CD8-positive, alpha-beta memory T cell (primary cell): ENCODE measurements around the gene COPS6. TPM values are rescaled to one million over a fixed set of nuclear protein-coding genes. Genes with fewer than 3 reads are reported as not detected.

Source experiments
- CTCF ChIA-PET: fragments of 350-600 bp; sonication (Branson Sonifier 250); formaldehyde crosslinking; loops from one replicate; lab custom pipeline; 2021; ENCODE audit warnings: antibody characterized with exemption; lab: Charles Lee
- POLR2A ChIA-PET: fragments of 350-600 bp; sonication (Branson Sonifier 250); formaldehyde crosslinking; loops from one replicate; lab custom pipeline; 2021; ENCODE audit warnings: antibody characterized with exemption; lab: Charles Lee
- DNase-seq, 5 donors: peaks; one replicate each; pipeline versions ENCODE4 v3.0.0 to v3.0.0-alpha.2; 2020 to 2022; ENCODE audit warnings: mixed read lengths in 1 of 5
- H3K27ac ChIP-seq: one replicate; pipeline ENCODE4 v1.7.0; 2013; ENCODE audit warnings: low read depth, mild to moderate bottlenecking, low read length, moderate library complexity
- H3K27me3 ChIP-seq: 2 replicates; pipeline ENCODE4 v1.7.0; 2013; ENCODE audit warnings: low read length, mild to moderate bottlenecking; ENCODE audit not compliant: insufficient read depth, poor library complexity, severe bottlenecking
- H3K36me3 ChIP-seq: 2 replicates; pipeline ENCODE4 v1.7.0; 2013; ENCODE audit warnings: mild to moderate bottlenecking, low read length, moderate library complexity; ENCODE audit not compliant: insufficient read depth
- H3K4me1 ChIP-seq: 2 replicates; pipeline ENCODE4 v1.7.0; 2013; ENCODE audit warnings: mild to moderate bottlenecking, low read length, moderate library complexity; ENCODE audit not compliant: insufficient read depth
- H3K4me3 ChIP-seq: 2 replicates; pipeline ENCODE4 v1.7.0; 2013; ENCODE audit warnings: mild to moderate bottlenecking, low read length
- H3K9me3 ChIP-seq: 2 replicates; pipeline ENCODE4 v1.7.0; 2013; ENCODE audit warnings: mild to moderate bottlenecking, low read length
- H3K27ac Mint-ChIP-seq, 8 donors: one replicate each; pipeline ENCODE4 v1.8.0; 2020 to 2021; ENCODE audit warnings: mixed read lengths in 8 of 8, mild to moderate bottlenecking in 6 of 8, inconsistent platforms in 3 of 8, moderate library complexity in 3 of 8
- H3K27me3 Mint-ChIP-seq, 2 donors: one replicate each; pipeline ENCODE4 v1.8.0; 2020 to 2021; ENCODE audit warnings: mixed read lengths in 2 of 2, mild to moderate bottlenecking in 1 of 2, moderate library complexity in 1 of 2
- H3K36me3 Mint-ChIP-seq, 3 donors: one replicate each; pipeline ENCODE4 v1.8.0; 2020 to 2021; ENCODE audit warnings: mixed read lengths in 3 of 3, inconsistent platforms in 1 of 3, mild to moderate bottlenecking in 1 of 3
- H3K4me1 Mint-ChIP-seq, 3 donors: one replicate each; pipeline ENCODE4 v1.8.0; 2020 to 2021; ENCODE audit warnings: mixed read lengths in 3 of 3, inconsistent platforms in 1 of 3, mild to moderate bottlenecking in 1 of 3
- H3K4me3 Mint-ChIP-seq, 7 donors: one replicate each; pipeline ENCODE4 v1.8.0; 2020 to 2021; ENCODE audit warnings: mixed read lengths in 7 of 7, mild to moderate bottlenecking in 6 of 7, moderate library complexity in 4 of 7, inconsistent platforms in 2 of 7
- H3K9me3 Mint-ChIP-seq, 5 donors: one replicate each; pipeline ENCODE4 v1.8.0; 2020 to 2022; ENCODE audit warnings: mixed read lengths in 5 of 5, mild to moderate bottlenecking in 3 of 5, moderate library complexity in 2 of 5, inconsistent platforms in 1 of 5
- polyA plus RNA-seq: library from polyadenylated mRNA; unstranded; fragments of 300-500 nt; fragmentation: Illumina TruSeq; gene quantifications from one replicate; pipeline ENCODE4 v1.2.3, GENCODE V29; 2021
- total RNA-seq, 2 experiments: library from RNA; stranded (reverse); gene quantifications; one replicate each; pipeline ENCODE4 v1.2.3, GENCODE V29; 2021

COPS6 gene
- total and polyA plus RNA-seq, 3 experiments from 2014 or later, result 110 to 144 (median 111) TPM

- Mint-ChIP-seq H3K9me3 (no peaks in the 10 kb centered on the region), H3K27ac (peak overlapping the region in 2 of 8 donors; percentile 24 to 41), H3K27me3 (no peaks in the 10 kb centered on the region), H3K36me3 (peaks cover 0 to 75% (median 6%) of the 10 kb centered on the region in 3 donors), H3K4me1 (peaks cover 8 to 10% (median 10%) of the 10 kb centered on the region in 3 donors), H3K4me3 (no peak overlapping the region)
- Histone ChIP-seq H3K36me3 (peaks cover 28% of the 10 kb centered on the region), H3K4me1 (peaks cover 7% of the 10 kb centered on the region), H3K9me3 (no peaks in the 10 kb centered on the region), H3K27ac (no peak overlapping the region), H3K4me3 (no peak overlapping the region), H3K27me3 (no peaks in the 10 kb centered on the region)
- ChIA-PET CTCF (interaction anchor here (1.7 kb wide), 1 partner anchor 24 kb away, joined by 5 read pairs; no protein-coding TSS in a partner anchor), POLR2A (no interaction called here)
- no peak for DNase-seq
Observed at GRCh38 chr7:100106633-100107032, 17.9 kb downstream of the COPS6 start.

GRCh38 chr7:100107125-100107737 lies 18.5 kb downstream of the COPS6 start:
- Mint-ChIP-seq H3K27me3 (no peaks in the 10 kb centered on the region), H3K27ac (peak overlapping the region in 1 of 8 donors; percentile 24), H3K4me1 (peaks cover 8 to 10% (median 10%) of the 10 kb centered on the region in 3 donors), H3K36me3 (peaks cover 0 to 81% (median 6%) of the 10 kb centered on the region in 3 donors), H3K9me3 (no peaks in the 10 kb centered on the region), H3K4me3 (no peak overlapping the region)
- H3K4me3 ChIP-seq, result no peak overlapping the region
- no peaks in the 10 kb centered on the region for H3K27me3 ChIP-seq
- no peak for DNase-seq
- ChIA-PET CTCF (interaction anchor here (1.7 kb wide), 1 partner anchor 24 kb away, joined by 5 read pairs; no protein-coding TSS in a partner anchor), POLR2A (no interaction called here)
- H3K36me3 ChIP-seq, result peaks cover 31% of the 10 kb centered on the region
- H3K4me1 ChIP-seq, result peaks cover 4% of the 10 kb centered on the region
- H3K9me3 ChIP-seq, result no peaks in the 10 kb centered on the region
- H3K27ac ChIP-seq, result no peak overlapping the region

GRCh38 chr7:100107890-100108289 lies 19.1 kb downstream of the COPS6 start:
- no peak overlapping the region for H3K4me3 Mint-ChIP-seq
- POLR2A ChIA-PET, result no interaction called here
- no peaks in the 10 kb centered on the region for H3K9me3 Mint-ChIP-seq
- H3K27me3 ChIP-seq, result no peaks in the 10 kb centered on the region
- H3K36me3 Mint-ChIP-seq, result peaks cover 0 to 86% (median 7%) of the 10 kb centered on the region in 3 donors
- no peaks in the 10 kb centered on the region for H3K9me3 ChIP-seq
- peak overlapping the region in 2 of 8 donors; percentile 54 to 60 for H3K27ac Mint-ChIP-seq
- no peaks in the 10 kb centered on the region for H3K4me1 ChIP-seq
- H3K4me1 Mint-ChIP-seq, result peaks cover 3 to 4% (median 4%) of the 10 kb centered on the region in 3 donors
- H3K27ac ChIP-seq, result no peak overlapping the region
- CTCF ChIA-PET, result no interaction called here
- H3K27me3 Mint-ChIP-seq, result no peaks in the 10 kb centered on the region
- peaks cover 31% of the 10 kb centered on the region for H3K36me3 ChIP-seq
- H3K4me3 ChIP-seq, result no peak overlapping the region
- DNase-seq, result no peak

- H3K36me3 ChIP-seq, result peaks cover 31% of the 10 kb centered on the region
- no peak overlapping the region for H3K4me3 Mint-ChIP-seq
- H3K4me3 ChIP-seq, result no peak overlapping the region
- no peaks in the 10 kb centered on the region for H3K4me1 ChIP-seq
- H3K9me3 Mint-ChIP-seq, result no peaks in the 10 kb centered on the region
- no peaks in the 10 kb centered on the region for H3K4me1 Mint-ChIP-seq
- ChIA-PET CTCF (no interaction called here), POLR2A (interaction anchor here (0.6 kb wide), 1 partner anchor 780 kb away, joined by 5 read pairs; no protein-coding TSS in a partner anchor)
- H3K27ac Mint-ChIP-seq, result peak overlapping the region in 1 of 8 donors; percentile 65
- H3K27me3 Mint-ChIP-seq, result no peaks in the 10 kb centered on the region
- peaks cover 0 to 93% (median 6%) of the 10 kb centered on the region in 3 donors for H3K36me3 Mint-ChIP-seq
- no peaks in the 10 kb centered on the region for H3K9me3 ChIP-seq
- no peaks in the 10 kb centered on the region for H3K27me3 ChIP-seq
- H3K27ac ChIP-seq, result no peak overlapping the region
- no peak for DNase-seq
Observed at GRCh38 chr7:100109521-100110163, 20.9 kb downstream of the COPS6 start.

GRCh38 chr7:100111156-100111555 lies 22.4 kb downstream of the COPS6 start:
- Mint-ChIP-seq H3K4me3 (no peak overlapping the region), H3K9me3 (no peaks in the 10 kb centered on the region), H3K27ac (peak overlapping the region in 1 of 8 donors; percentile 52), H3K36me3 (peaks cover 0 to 85% (median 6%) of the 10 kb centered on the region in 3 donors), H3K27me3 (no peaks in the 10 kb centered on the region), H3K4me1 (peaks cover 0 to 4% (median 0%) of the 10 kb centered on the region in 3 donors)
- ChIA-PET CTCF (interaction anchor here (0.9 to 1.9 kb wide), 2 partner anchors 9 kb away, joined by 3 to 8 read pairs; partner anchors contain the start of gene CNPY4), POLR2A (interaction anchor here (1.5 kb wide), 1 partner anchor 15 kb away, joined by 3 read pairs; the partner anchor contains the start of gene MBLAC1)
- H3K9me3 ChIP-seq, result no peaks in the 10 kb centered on the region
- no peak overlapping the region for H3K4me3 ChIP-seq
- no peak for DNase-seq
- H3K4me1 ChIP-seq, result no peaks in the 10 kb centered on the region
- peaks cover 31% of the 10 kb centered on the region for H3K36me3 ChIP-seq
- no peaks in the 10 kb centered on the region for H3K27me3 ChIP-seq
- no peak overlapping the region for H3K27ac ChIP-seq

- Histone ChIP-seq H3K27ac (no peak overlapping the region), H3K27me3 (no peaks in the 10 kb centered on the region), H3K9me3 (no peaks in the 10 kb centered on the region), H3K4me3 (no peak overlapping the region), H3K4me1 (no peaks in the 10 kb centered on the region), H3K36me3 (peaks cover 28% of the 10 kb centered on the region)
- peak overlapping the region in 1 of 7 donors; percentile 73 for H3K4me3 Mint-ChIP-seq
- H3K27me3 Mint-ChIP-seq, result no peaks in the 10 kb centered on the region
- no peak for DNase-seq
- peaks cover 0 to 8% (median 2%) of the 10 kb centered on the region in 3 donors for H3K4me1 Mint-ChIP-seq
- ChIA-PET CTCF (interaction anchor here (0.5 to 1.9 kb wide), 3 partner anchors 9 to 86 kb away, joined by 3 to 8 read pairs (median 3); partner anchors contain the start of gene CNPY4), POLR2A (interaction anchor here (1.5 kb wide), 1 partner anchor 15 kb away, joined by 3 read pairs; the partner anchor contains the start of gene MBLAC1)
- no peaks in the 10 kb centered on the region for H3K9me3 Mint-ChIP-seq
- peaks cover 0 to 81% (median 8%) of the 10 kb centered on the region in 3 donors for H3K36me3 Mint-ChIP-seq
- no peak overlapping the region for H3K27ac Mint-ChIP-seq
Observed at GRCh38 chr7:100111914-100112313, 23.1 kb downstream of the COPS6 start.

- no peak overlapping the region for H3K4me3 Mint-ChIP-seq
- no peaks in the 10 kb centered on the region for H3K27me3 ChIP-seq
- ChIA-PET CTCF (interaction anchor here (1.8 to 2.4 kb wide), 2 partner anchors 13 to 16 kb away, joined by 5 to 7 read pairs; partner anchors contain the start of genes AP4M1 and MCM7), POLR2A (interaction anchor here (0.6 to 1.5 kb wide), 2 partner anchors 13 to 16 kb away, joined by 3 to 6 read pairs; partner anchors contain the start of genes AP4M1 and MCM7)
- H3K4me1 ChIP-seq, result peaks cover 9% of the 10 kb centered on the region
- H3K27me3 Mint-ChIP-seq, result no peaks in the 10 kb centered on the region
- H3K36me3 ChIP-seq, result peaks cover 16% of the 10 kb centered on the region
- H3K9me3 ChIP-seq, result no peaks in the 10 kb centered on the region
- peaks cover 0 to 61% (median 5%) of the 10 kb centered on the region in 3 donors for H3K36me3 Mint-ChIP-seq
- no peak for DNase-seq
- H3K27ac Mint-ChIP-seq, result no peak overlapping the region
- H3K4me1 Mint-ChIP-seq, result peaks cover 14 to 24% (median 16%) of the 10 kb centered on the region in 3 donors
- H3K9me3 Mint-ChIP-seq, result no peaks in the 10 kb centered on the region
- H3K4me3 ChIP-seq, result no peak overlapping the region
- H3K27ac ChIP-seq, result no peak overlapping the region
Observed at GRCh38 chr7:100115026-100115425, 26.3 kb downstream of the COPS6 start.
